ENCODE data around the gene BRSK2. TPM values are rescaled to one million over a fixed set of nuclear protein-coding genes. Genes with fewer than 3 reads are reported as not detected.

BRSK2 gene
- total and polyA plus RNA-seq, 2 of the 4 experiments (the other 2 are of a cell fraction), result 0.18 to 0.62 TPM

DNA sequence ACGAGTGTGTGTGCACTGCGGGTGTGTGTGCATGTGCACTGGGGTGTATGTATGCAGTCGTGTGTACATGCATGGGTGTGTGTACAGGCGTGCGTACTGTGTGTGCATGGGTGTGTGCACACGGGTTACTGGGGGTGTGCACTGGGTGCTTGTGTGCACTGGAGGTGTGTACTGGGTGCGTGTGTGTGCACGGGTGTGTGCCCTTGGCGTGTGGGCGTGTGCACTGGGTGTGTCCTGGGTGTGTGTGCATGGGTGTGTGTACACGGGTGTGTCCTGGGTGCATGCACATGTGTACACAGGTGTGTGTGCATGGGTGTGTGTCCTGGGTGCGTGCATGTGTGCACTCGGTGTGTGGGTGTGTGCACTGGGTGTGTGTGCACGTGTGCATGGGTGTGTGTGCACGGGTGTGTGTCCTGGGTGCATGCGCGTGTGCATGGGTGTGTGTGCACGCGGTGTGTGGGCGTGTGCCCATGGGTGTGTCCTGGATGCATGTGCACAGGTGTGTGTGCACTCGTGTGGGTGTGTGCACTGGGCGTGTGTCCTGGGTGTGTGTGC is 39.1 kb downstream of the BRSK2 start:
- intact Hi-C loops (cut with micrococcal nuclease), result no loop called here
- Histone ChIP-seq H4K5ac (ENCODE audit: low read depth, low read length) (no peak overlapping the region), H3K27ac (ENCODE audit: insufficient read depth, low read length) (no peak overlapping the region), H3K4me1 (ENCODE audit: control insufficient read depth, insufficient read depth, low read length) (no peaks in the 10 kb centered on the region), H3K79me1 (ENCODE audit: low read depth in 1 of 2, low read length in 2 of 2) (no peaks in the 10 kb centered on the region), H3K56ac (ENCODE audit: extremely low read depth, insufficient read depth, low read length) (no peak overlapping the region), H2AK5ac (ENCODE audit: low read depth, low read length) (no peak overlapping the region), H3K9me3 (ENCODE audit: control insufficient read depth, insufficient read depth, low read length) (no peaks in the 10 kb centered on the region), H3K18ac (ENCODE audit: low read depth, low read length) (no peak overlapping the region), H4K8ac (ENCODE audit: low read depth in 2 of 2, low read length in 2 of 2) (no peak overlapping the region), H3K4me3 (ENCODE audit: insufficient read depth, low read depth, low read length) (no peak overlapping the region), H2BK15ac (ENCODE audit: low read depth, low read length) (no peak overlapping the region), H2BK20ac (ENCODE audit: low read depth, low read length) (no peak overlapping the region), H4K91ac (ENCODE audit: insufficient read depth, low read depth, low read length) (no peak overlapping the region), H2BK5ac (ENCODE audit: low read depth, low read length, poor library complexity, severe bottlenecking) (no peak overlapping the region), H3K23ac (ENCODE audit: low read depth, low read length) (no peak overlapping the region), H2BK120ac (ENCODE audit: low read depth, low read length) (no peak overlapping the region), H3K36me3 (ENCODE audit: control insufficient read depth, insufficient read depth, low read length) (no peaks in the 10 kb centered on the region), H4K20me1 (ENCODE audit: insufficient read depth, low read length) (no peaks in the 10 kb centered on the region), H2AFZ (replicated peaks; ENCODE audit: low read length, poor library complexity) (no peak overlapping the region), H3K4me2 (ENCODE audit: low read depth, low read length) (no peak overlapping the region), H3K4ac (ENCODE audit: low read depth, low read length) (no peak overlapping the region), H3K14ac (replicated peaks; ENCODE audit: low read depth, low read length) (no peak overlapping the region), H3K9ac (ENCODE audit: low read depth, low read length) (no peak overlapping the region), H3K27me3 (ENCODE audit: control insufficient read depth, insufficient read depth, low read length) (no peaks in the 10 kb centered on the region), H3K9me1 (ENCODE audit: insufficient read depth, low read length) (no peaks in the 10 kb centered on the region), H2AK9ac (replicated peaks; ENCODE audit: low read depth, low read length, poor library complexity) (no peak overlapping the region)
- in situ Hi-C loops (cut with MboI; ENCODE audit: low sequenced_read_pairs), result no loop called here
- dilution Hi-C loops (cut with HindIII; ENCODE audit: low sequenced_read_pairs, unreplicated experiment), result no loop called here
- ATAC-seq (ENCODE audit: low read depth) (no peak), DNase-seq (no peak)
- TF ChIP-seq BHLHE40 (IDR thresholded peaks at IDR 0.05; ENCODE audit: low read depth, low read length) (no peak), CEBPB (IDR thresholded peaks at IDR 0.05; ENCODE audit: low read depth, low read length) (no peak), RAD21 (IDR thresholded peaks at IDR 0.05; ENCODE audit: low read length) (no peak), RFX5 (IDR thresholded peaks at IDR 0.05; ENCODE audit: low read depth, low read length) (no peak), MAFK (IDR thresholded peaks at IDR 0.05; ENCODE audit: low read depth, low read length) (no peak), ELK1 (IDR thresholded peaks at IDR 0.05; ENCODE audit: borderline replicate concordance, low read depth, low read length) (no peak), RCOR1 (IDR thresholded peaks at IDR 0.05; ENCODE audit: insufficient replicate concordance, low read length) (no peak)
- ChIA-PET CTCF (no interaction called here), POLR2A (ENCODE audit: unreplicated experiment) (no interaction called here)
- no TSS peak for BruUV-seq (replicated peaks)
- WGBS, 2 experiments (ENCODE audit: extremely low coverage in 2 of 2, insufficient read length in 1 of 2), result 79% methylated on average over 13 of the region's 22 CpGs; no CpG with 5 or more reads in 1 of the 2 experiments

Measured in IMR-90 (cell line).